HL-60 (cell line): ENCODE data around the gene NAT14.

Experiments
- CTCF ChIP-seq: IDR thresholded peaks from one replicate; pipeline ENCODE4 v1.5.1; 2011; ENCODE audit warnings: low read length, control low read depth, inconsistent platforms; ENCODE audit not compliant: insufficient read depth
- GABPA ChIP-seq: IDR thresholded peaks from 2 replicates; pipeline ENCODE4 v1.6.1; 2012; ENCODE audit warnings: low read depth
- POLR2AphosphoS5 ChIP-seq: IDR thresholded peaks from 2 replicates; pipeline ENCODE4 v1.6.1; 2012; ENCODE audit warnings: low read depth

GRCh38 chr19:55466241-55466614 is 18.8 kb upstream of the NAT14 start:
- TF ChIP-seq CTCF: no peak
- no peak for TF ChIP-seq POLR2AphosphoS5
- TF ChIP-seq GABPA: no peak
